MV-4-11 (cell line): ENCODE results near the gene HMX1.

Experiments used
- DNase-seq: peaks from one replicate; lab custom pipeline; 2025; lab: John Stamatoyannopoulos, UW

Gene HMX1

DNA sequence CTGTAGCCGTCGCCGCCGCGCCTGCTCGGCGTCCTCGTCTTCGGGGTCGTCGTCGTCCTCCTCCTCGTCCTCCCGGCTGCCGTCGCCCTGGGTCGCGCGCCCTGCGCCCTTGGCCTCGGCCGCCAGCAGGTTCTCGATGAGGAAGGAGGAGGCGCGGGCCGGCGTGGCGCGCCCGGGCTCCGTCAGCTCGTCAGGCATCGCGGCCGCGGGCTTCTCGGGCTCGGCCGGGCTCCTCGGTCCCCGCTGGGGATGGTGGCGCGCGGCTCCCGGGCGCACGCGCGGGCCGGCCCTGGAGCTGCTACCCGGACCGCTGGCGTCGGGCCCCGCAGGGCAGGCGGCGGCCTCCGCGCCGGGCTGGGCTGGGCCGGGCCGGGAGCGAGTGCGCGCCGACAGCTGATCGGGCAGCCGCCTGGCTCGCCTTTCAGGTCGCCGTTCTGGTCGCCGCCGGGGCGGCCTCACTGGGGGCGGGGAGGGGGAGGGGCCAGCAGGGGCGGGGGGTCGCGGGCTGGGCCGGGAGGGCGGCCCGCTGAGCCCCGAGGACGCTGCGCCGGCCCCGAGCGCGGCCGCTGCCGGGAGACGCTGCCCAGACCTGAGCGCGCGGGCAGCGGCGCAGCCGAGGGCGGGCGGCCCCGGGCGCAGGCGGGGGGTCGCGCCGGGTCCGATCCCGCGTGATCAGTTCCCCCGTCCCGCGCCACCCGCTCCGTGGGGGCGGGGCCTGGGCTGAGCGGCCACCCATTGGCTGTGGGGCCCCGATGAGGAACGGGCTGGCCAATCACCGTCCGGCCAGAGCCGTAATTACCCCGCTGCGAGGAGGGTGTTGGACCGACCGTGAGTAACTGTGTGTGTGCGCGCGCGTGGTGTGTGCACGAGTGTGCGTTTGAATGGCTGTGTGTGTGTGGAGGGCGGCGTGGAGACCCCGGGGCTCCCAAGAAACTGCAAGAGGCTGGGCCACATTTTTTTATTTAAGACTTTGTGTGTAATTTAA is at the start of gene HMX1:
Gene HMX1, minus strand, starts transcription at position 423 of the 985 bp plus-strand sequence. Its CDS starts 225 bp downstream, at position 198.
- DNase-seq, result no peak

DNA sequence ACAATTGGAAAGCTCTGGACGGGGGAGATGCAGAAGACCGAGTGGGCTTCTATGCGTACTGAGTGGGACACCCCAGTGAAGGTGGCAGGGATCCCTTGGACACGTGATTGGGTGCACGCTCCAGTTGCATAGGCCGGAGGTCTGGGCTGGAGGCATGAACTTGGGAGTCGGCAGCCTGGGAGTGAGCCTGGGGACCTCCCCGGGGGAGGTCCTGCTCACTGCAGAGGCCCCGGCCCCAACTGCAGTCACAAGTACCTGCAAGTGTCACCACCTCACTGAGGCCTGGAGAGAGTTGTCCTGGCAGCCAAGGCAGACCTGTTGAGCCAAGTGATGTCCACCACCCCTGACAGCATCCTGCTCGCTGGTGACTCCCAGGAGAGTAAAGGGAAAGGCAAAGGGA is 49.3 kb upstream of the HMX1 start:
- no peak for DNase-seq

DNA sequence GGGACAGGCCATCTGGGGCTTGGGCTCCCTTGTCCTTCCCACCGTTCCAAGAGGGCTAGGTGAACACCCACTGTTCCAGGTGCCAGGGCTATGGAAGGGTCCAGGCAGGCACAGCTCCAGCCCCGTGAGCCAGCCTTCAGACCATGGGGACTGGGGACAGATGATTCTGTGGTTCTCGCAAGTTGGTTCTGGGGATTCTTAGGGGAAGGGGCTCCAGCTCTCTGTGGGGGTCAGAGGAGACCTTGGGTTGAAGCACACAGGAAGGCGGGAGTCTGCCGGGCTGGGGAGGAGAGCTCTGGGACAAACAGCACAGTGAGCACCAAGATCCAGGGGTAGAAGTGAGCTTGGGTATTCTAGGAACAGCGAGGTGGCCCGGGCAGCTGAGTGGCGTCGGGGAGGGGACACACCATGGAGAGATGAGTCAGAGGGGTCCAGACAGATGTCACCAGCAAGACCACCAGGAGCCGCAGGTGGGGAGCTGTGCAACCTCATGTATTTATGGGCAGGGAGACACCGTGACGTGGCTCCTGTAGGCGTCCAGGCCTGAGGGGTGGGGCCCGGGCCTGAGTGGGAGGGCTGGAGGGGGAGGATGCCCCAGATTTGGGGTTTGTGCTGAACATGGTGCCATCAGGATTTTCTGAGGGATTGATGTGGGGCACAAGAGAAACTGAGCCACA is 48.8 kb upstream of the HMX1 start:
- DNase-seq, result no peak

DNA sequence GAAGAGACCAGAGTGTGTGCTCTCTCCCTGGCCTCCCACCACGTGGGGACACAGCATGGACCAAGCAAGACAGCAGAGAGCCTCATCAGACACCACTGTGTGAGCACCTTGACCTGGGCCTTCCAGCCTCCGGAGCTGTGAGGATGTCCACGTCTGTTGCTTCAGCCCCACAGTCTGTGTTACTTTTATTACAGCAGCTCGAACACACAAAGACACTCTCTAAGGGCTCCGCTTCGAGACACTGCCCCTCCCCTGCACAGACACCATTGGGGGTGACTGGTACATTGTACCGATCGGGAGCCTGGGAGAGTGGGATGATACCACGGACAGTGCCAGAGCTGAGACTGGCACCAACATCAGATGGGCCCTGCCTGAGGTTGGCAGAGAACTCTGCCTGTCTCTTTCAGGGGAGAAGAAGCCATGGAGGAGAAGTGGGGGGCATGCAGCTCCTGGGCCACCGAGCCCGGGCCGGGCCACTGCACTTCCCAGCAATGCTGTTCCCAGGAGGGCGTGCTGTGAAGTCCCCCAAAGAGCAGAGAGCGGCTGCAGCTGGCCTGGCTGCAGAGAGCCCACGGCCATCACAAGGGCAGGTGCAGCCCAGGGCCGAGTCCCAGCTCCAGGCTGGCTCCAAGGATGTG is 48.1 kb upstream of the HMX1 start:
- no peak for DNase-seq

DNA sequence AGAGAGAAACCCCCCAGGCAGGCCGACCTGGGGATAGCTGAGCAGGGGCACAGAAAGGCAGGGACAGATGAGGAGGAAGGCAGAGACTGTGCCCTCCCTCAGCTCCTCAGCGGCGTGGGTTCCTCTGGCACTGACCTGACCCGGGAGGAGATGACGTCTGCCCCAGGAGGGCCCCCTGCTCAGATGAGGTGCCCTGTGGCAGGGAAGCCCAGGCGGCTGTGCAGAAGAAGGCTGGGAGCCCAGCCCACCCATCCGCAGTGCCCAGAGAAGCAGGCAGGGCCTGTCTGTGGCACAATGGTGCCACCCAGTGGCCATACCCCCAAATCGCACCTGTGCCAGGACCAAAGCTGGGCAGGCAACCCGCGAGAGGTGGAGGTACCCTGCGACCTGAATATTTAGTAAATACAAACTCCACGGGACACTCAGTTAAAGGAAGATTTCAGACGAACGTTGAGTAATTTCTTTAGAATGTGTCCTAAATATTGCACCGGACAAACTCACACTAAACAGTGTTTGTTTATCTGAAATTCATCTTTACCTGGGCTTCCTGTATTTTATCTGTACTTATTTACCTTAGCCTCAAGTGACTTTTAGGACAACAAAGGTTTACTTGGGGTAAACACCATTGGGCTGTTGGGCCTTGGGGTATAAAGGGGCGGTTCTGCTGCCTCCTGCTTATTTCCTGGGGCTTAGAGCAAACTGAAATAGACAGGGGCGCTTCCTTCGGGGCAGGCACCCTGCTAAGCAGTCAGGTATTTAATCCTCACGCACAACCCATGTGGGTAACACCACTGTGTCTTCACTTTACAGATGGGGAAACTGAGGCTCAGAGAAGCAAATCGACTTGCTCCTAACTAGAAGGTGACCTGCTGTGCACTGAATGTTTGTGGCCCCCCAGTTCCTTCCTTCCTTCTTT is 46.5 kb upstream of the HMX1 start:
- DNase-seq, result peak; percentile 18

DNA sequence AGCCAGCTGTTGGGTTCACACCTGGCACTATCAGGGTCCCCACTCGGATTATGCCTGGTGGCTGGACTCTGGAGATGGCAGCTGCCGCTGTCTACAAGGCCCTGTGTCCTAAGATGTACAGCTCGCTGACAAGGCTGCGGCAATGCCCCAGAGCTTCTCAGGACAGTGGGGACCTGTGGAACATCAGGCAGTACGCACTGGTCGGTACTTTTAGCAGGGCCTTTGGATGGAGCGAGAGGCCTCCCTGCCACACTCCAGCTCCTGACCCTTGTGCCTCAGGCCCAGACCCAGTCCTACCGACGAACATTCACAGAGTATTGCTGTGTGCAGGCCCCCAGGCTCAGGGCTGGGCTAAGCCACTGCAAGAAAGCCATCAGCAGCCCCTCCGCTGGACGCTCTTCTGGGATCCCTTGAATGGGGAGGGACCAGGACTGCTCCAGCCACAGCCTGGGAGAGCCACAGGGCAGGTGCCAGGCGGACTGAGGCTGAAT is 45.7 kb upstream of the HMX1 start:
- DNase-seq, result no peak

DNA sequence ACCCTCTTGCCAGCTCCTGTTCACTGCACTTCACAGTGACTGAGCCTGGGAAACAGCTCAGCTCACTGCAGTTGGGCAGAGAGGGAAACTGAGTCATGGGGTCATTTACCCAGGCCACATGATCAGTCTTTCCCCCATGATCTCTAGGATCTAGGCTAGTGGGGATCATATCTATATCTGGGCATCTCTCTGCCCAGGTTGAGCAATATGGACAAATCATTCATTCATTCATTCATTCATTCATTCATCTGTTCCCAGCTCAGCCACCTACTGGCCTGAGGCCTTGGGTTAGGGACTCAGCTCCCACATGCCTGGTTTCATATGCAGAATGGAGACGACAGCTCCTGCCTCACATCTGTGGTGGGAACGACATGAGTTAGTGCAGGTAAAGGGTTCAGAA is 45.3 kb upstream of the HMX1 start:
- DNase-seq, result no peak

DNA sequence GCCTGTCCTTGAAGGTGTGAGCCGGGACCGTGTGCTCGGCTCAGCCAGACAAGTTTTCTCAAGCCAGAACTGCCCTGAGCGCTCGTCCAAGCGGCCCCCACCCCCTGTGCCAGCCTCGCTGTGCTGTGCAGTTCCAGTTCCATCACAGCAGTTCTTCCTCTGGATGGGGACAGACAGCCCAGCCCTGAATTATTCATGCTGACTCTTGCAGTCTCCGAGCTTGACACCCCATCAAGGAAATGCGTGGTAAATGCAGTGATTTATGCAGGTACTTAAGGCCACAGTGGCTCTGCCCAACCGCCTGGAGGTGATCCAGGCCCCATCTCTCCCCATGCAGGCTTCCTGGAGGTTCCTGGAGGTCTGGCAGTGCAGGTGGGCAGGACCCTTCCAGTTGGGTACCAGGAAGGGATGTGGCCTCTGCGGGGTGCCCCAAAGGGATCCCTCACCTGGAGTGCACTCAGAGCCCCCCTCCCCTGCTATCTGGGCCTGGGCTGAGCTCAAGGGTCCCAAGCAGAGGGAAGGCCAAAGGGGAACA is 44.8 kb upstream of the HMX1 start:
- no peak for DNase-seq

DNA sequence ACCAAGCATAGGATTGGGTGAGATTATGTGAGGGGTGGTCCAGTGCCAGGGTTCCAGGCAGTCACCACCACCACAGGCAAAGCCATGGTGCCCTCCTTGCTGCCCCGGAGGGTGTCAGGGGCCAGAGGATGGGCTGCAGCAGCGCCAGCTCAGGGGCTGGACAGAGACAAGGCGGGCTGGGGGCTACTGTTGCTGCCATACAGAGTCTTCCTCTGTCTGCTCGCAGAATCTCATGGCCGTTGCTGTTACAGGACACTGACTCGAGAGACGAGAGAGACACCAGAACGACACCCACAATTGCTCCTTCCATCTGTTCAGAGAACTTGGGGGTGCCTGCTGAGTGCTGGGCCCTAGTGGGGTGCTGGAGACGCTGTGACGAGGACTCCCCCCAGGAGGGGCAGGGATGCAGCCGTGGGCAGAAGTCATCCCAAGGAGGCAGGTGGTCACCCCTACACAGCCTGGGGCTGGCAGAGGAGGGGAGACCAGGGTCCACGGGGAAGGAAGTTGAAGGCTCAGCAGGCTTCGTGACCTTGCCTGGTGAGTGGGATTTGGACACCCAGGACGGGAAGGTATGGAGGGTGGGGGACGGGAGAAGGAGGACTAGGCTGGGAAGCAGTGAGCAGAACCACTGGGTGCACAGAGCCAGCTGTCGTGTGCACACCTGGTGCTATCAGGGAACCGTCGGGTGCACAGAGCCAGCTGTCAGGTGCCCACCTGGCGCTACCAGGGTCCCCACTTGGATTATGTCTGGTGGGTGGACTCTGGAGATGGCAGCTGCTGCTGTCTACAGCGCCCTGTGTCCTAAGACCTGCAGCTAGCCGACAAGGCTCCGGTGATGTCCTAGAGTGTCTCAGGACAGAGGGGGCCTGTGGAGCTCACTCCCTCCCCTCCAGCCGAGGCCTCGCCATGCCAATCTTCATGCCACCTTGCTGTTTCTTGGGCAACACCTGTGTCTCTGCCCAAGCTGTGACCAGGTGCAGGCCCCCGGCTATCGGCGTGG is 43.9 kb upstream of the HMX1 start:
- no peak for DNase-seq

DNA sequence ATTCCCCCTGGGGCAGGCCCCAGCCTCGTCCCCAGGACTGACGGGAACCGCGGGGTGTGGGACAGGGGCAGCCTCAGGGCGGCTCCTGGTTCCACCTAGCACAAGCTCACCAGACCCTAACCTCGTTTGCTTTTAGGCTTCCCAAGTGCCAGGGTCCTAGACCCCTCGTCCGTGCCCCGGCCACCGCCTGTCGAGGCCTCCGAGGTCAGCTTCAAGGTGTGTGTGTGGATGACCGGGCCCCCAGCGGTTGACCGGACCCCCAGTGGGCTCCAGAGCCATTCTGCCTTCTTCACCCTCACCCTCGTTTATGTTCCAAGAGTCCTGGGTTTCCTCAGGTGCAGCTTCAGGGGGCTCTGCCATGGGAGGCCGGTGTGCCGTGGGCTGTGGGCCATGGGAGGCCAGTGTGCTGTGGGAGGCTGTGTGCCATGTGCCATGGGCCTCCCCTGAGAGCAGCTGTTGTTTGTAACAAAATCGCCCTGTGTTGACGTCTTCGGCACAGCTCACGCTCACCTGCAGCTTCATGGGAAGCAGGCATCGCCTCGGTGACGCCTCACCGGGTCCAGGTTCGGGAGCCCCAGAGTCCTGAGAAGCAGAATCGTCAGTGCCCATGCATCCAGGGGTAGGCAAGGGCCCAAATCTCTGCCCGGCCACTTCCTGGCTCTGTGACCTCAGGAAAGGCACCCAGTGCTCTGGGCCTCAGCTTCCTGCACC is 43.0 kb upstream of the HMX1 start:
- DNase-seq, result no peak

DNA sequence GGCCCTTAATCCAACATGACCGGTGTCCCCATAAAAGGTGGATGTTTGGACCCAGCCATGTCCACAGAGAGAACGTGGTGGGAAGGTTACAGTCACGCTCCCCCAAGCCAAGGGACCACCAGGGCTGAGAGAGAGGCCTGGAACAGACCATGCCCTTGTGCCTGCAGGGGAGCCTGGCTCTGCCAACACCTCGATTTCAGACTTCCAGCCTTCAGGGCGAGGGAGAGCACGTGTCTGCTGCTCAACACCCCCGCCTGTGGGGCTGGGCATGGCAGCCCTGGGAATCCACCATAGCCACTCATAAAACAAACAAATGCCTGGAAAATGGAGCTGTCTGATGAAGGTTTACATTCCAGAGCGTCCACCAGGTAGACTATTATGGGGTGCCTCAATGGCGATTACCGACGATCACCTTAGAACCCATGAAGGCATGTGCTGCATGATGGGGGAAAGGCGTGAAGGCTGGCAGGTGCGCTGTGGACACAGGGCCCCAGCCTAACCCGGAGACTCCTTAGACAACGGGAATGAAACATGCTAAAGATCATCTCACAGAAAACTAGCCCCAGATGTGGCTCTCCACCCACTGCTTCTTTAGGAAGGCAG is 42.3 kb upstream of the HMX1 start:
- DNase-seq, result no peak

DNA sequence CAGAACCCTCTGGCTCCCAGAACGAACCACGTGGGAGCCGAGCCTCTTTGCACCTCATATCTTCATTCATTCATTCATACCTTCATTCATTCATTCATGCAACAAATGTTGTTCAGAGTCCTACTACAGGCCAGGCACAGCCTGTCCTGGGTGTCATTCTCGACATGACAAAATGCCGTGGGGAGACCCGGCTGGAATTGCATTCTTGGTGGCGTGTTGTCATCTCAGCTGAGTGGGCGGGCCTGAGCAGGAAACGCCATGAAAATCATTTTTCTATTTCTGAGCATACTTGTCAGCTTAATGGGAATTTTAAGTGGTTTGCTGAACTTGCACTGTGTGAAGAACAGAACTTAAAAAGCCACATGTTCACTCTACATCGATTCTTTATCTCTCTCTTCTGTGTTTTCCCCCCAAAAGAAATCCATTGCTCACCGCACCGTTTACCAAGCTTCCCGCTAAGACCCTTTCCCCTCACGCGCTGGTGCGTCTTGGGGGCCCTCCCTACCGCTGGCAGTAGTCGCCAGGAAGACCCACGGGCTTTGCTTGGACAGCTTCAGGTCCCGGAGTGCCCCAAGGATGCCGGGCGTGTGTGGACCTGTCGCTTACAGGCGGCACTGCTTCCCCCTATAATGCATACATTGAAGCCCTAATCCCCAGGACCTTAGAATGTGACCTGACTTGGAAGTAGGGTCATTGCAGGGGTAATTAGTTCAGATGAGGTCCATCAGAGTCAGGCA is 41.6 kb upstream of the HMX1 start:
- no peak for DNase-seq

DNA sequence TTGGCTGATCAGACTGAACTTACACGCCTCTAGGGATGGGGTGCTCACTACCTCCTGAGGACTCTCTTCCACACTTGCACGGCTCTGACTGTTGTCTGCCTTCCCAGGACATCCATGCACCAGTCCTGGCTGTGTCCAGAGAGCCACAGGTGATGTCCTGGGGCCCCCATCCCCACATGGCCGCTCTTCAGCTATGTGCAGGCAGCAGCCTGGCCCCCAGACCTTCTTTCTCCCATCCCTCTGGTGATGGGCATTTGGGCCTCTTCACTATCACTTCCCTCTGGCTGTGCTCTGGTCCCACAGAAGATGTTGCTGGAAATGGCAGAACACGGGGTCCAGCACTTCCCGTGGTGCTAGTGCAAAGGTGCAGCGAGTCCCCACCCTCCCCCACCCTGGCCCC is 40.9 kb upstream of the HMX1 start:
- no peak for DNase-seq

DNA sequence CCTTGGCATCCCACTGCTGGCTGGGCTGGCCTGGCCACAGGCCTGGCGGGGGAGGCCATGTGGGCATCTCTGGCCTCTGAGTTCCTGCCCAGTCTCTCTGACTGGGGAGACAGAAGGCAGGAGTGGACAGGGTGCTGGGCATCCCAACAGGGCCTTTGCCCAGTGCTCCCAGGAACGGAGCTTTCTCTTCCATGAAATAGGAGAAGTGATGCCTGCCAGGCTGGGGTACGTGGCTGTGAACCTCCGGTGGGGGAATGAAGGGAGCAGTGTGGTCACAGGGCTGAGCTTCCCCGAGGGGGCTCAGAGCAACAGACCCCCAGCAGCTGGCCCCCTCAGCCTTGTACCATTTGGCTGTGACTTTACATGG is 40.4 kb upstream of the HMX1 start:
- no peak for DNase-seq

DNA sequence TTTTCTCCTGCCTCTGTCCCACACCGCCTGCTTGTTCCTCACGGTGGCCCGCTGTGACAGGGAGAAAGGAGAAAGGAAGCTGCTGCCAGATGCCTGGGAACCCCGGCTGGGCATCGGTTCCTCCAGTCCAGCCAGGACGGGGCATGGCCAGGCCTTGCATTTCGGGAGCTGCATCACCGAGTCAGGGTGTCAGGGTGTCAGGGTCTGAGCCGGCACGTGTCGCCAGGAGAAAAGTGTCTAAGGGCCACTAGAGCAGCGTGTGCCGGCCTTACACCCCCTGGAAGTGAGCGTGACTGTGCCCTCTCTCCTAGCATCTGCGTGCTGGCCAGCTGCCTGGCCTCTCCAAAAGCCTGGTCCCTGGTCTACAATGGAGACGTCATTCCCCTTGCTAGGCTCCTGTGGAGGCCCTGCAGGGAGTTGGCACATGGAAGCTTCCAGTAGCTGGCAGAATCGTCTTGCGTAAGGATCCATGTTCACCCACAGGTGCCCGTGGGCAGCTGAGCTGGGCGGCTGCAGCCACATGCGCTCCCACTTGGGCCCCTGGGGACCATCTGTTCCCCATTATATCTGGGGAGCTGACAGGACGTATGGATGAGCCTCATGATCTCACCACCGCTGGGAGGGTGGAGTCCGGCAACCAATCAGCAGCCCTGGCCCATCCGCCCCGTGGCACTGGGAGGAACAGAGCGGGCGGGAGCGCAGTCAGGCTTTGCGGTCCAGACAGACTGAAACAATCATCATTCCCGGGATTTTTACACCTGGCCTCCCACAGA is 39.9 kb upstream of the HMX1 start:
- DNase-seq, result no peak

DNA sequence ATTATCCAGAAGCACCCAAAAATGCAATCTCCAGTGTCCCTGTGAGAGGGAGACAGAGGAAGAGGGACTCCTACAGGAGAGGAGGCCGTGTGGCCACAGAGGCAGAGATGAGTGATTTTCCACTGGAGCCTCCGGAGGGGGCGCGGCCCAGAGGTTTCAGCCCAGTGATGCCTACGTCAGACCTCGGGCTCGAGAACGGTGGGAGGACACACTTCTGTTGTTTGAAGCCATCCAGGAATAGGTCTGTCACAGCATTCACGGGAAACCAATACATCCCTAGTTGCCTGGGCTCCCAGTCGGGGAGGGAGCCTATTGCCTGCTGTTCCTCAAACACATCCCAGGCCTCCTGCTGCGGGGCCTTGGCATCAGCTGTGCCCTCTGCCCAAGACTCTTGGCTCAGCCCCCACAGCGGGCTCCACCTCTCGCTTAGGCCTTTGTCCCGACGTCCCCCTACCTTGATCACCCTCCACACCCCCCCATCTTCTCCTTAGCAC is 39.2 kb upstream of the HMX1 start:
- no peak for DNase-seq

DNA sequence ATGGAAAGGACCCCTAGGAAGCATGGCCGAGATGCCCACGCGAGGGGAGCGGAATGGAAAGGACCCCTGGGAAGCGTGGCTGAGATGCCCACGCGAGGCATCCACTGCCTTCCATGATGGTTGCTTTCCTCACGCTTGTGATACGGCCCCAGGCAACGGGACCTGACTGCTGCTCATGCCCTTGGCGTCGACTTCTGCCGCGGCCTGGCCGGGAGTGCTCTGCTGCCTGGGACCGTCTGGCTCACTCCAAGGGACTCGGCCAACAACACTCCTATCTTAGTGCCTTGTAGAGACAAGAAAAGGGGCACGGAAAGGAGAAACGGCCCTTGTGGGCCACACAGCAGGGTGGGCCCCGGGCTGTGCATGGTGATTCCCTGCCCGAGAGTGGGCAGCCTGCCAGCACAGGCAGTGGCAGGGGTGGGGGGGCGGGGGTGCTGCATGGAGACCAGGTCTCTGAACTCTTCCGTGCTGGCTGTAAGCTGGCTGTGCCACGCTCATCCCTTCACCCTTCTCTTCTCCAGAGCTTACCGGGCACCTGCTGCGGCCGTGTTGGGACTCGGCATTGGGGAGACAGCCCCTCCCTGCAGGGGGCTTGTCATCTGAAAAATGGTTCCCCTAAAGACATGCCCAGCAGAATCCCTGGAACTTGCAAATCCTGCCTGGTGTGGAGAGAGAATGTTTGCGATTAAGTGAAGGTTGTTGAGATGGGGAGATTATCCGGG is 38.6 kb upstream of the HMX1 start:
- no peak for DNase-seq
